HUES6 (cell line): ENCODE results near the gene NTM.

Source experiments
- H3K27ac ChIP-seq: 2 replicates; pipeline ENCODE4 v1.7.0; 2013; ENCODE audit warnings: low read depth, mild to moderate bottlenecking, low read length, inconsistent platforms
- H3K27me3 ChIP-seq: 2 replicates; pipeline ENCODE4 v1.6.1; 2013; ENCODE audit warnings: low read length; ENCODE audit not compliant: control insufficient read depth, insufficient read depth
- H3K36me3 ChIP-seq: 2 replicates; pipeline ENCODE4 v1.6.1; 2013; ENCODE audit warnings: low read length; ENCODE audit not compliant: control insufficient read depth, insufficient read depth
- H3K4me1 ChIP-seq: 2 replicates; pipeline ENCODE4 v1.6.1; 2013; ENCODE audit warnings: low read length; ENCODE audit not compliant: control insufficient read depth, insufficient read depth
- H3K4me3 ChIP-seq: 2 replicates; pipeline ENCODE4 v1.5.1; 2013; ENCODE audit warnings: low read depth, low read length
- H3K9ac ChIP-seq: one replicate; pipeline ENCODE4 v1.6.1; 2013; ENCODE audit warnings: mild to moderate bottlenecking, low read length
- H3K9me3 ChIP-seq: 2 replicates; pipeline ENCODE4 v1.6.1; 2013; ENCODE audit warnings: low read depth, low read length; ENCODE audit not compliant: control insufficient read depth, insufficient read depth

NTM gene

GRCh38 chr11:131393691-131394090 lies 23.3 kb downstream of the NTM start:
- Histone ChIP-seq H3K27me3 (no peaks in the 10 kb centered on the region), H3K27ac (no peak overlapping the region), H3K36me3 (no peaks in the 10 kb centered on the region)

GRCh38 chr11:131397675-131398074 lies 27.3 kb downstream of the NTM start:
- H3K36me3 ChIP-seq, result no peaks in the 10 kb centered on the region
- no peaks in the 10 kb centered on the region for H3K27me3 ChIP-seq
- H3K9me3 ChIP-seq, result no peaks in the 10 kb centered on the region
- H3K4me1 ChIP-seq, result peaks cover 8% of the 10 kb centered on the region; the same call in 1 of the 2 replicates
- no peak overlapping the region for H3K27ac ChIP-seq
- H3K9ac ChIP-seq, result no peak overlapping the region
- no peak overlapping the region for H3K4me3 ChIP-seq

More at GRCh38 chr11:131393691-131394090, 23.3 kb downstream of the NTM start:
- no peaks in the 10 kb centered on the region for H3K9me3 ChIP-seq
- no peak overlapping the region for H3K9ac ChIP-seq
- H3K4me3 ChIP-seq, result no peak overlapping the region
- peaks cover 8% of the 10 kb centered on the region; the same call in 1 of the 2 replicates for H3K4me1 ChIP-seq

GRCh38 chr11:131402040-131402439 lies 31.6 kb downstream of the NTM start:
- Histone ChIP-seq H3K36me3 (no peaks in the 10 kb centered on the region), H3K27me3 (no peaks in the 10 kb centered on the region), H3K9me3 (no peaks in the 10 kb centered on the region)

GRCh38 chr11:131404010-131404409 lies 33.6 kb downstream of the NTM start:
- Histone ChIP-seq H3K36me3 (no peaks in the 10 kb centered on the region), H3K27ac (no peak overlapping the region), H3K4me3 (no peak overlapping the region), H3K9me3 (no peaks in the 10 kb centered on the region), H3K27me3 (no peaks in the 10 kb centered on the region), H3K4me1 (peaks cover 3% of the 10 kb centered on the region; the same call in 1 of the 2 replicates), H3K9ac (no peak overlapping the region)

More at GRCh38 chr11:131402040-131402439, 31.6 kb downstream of the NTM start:
- Histone ChIP-seq H3K4me1 (no peaks in the 10 kb centered on the region), H3K9ac (no peak overlapping the region), H3K4me3 (no peak overlapping the region), H3K27ac (no peak overlapping the region)

- H3K9me3 ChIP-seq, result no peaks in the 10 kb centered on the region
- H3K4me3 ChIP-seq, result no peak overlapping the region
- H3K36me3 ChIP-seq, result no peaks in the 10 kb centered on the region
- no peak overlapping the region for H3K9ac ChIP-seq
- H3K27me3 ChIP-seq, result no peaks in the 10 kb centered on the region
- peaks cover 12% of the 10 kb centered on the region; the same call in 1 of the 2 replicates for H3K4me1 ChIP-seq
- no peak overlapping the region for H3K27ac ChIP-seq
These were observed 37.7 kb downstream of the NTM start for GRCh38 chr11:131408025-131408640.

- Histone ChIP-seq H3K27me3 (no peaks in the 10 kb centered on the region), H3K9me3 (no peaks in the 10 kb centered on the region), H3K9ac (no peak overlapping the region), H3K27ac (no peak overlapping the region), H3K4me1 (peaks cover 12% of the 10 kb centered on the region; the same call in 1 of the 2 replicates), H3K4me3 (no peak overlapping the region), H3K36me3 (no peaks in the 10 kb centered on the region)
These were observed 38.9 kb downstream of the NTM start for GRCh38 chr11:131409345-131409744.

GRCh38 chr11:131411636-131412035 lies 41.2 kb downstream of the NTM start:
- Histone ChIP-seq H3K27me3 (no peaks in the 10 kb centered on the region), H3K36me3 (no peaks in the 10 kb centered on the region), H3K4me3 (no peak overlapping the region), H3K9me3 (no peaks in the 10 kb centered on the region), H3K4me1 (peaks cover 12% of the 10 kb centered on the region; the same call in 1 of the 2 replicates), H3K27ac (no peak overlapping the region), H3K9ac (no peak overlapping the region)

- H3K9ac ChIP-seq, result no peak overlapping the region
These were observed 41.6 kb downstream of the NTM start for GRCh38 chr11:131412061-131412460.

GRCh38 chr11:131413217-131413616 lies 42.8 kb downstream of the NTM start:
- no peaks in the 10 kb centered on the region for H3K36me3 ChIP-seq
- H3K27me3 ChIP-seq, result no peaks in the 10 kb centered on the region
- H3K9ac ChIP-seq, result no peak overlapping the region
- no peak overlapping the region for H3K27ac ChIP-seq
- no peak overlapping the region for H3K4me3 ChIP-seq
- H3K9me3 ChIP-seq, result no peaks in the 10 kb centered on the region
- H3K4me1 ChIP-seq, result peaks cover 12% of the 10 kb centered on the region; the same call in 1 of the 2 replicates

More at GRCh38 chr11:131412061-131412460, 41.6 kb downstream of the NTM start:
- H3K4me3 ChIP-seq, result no peak overlapping the region
- no peaks in the 10 kb centered on the region for H3K36me3 ChIP-seq
- H3K27ac ChIP-seq, result no peak overlapping the region
- H3K9me3 ChIP-seq, result no peaks in the 10 kb centered on the region
- H3K4me1 ChIP-seq, result peaks cover 12% of the 10 kb centered on the region; the same call in 1 of the 2 replicates
- no peaks in the 10 kb centered on the region for H3K27me3 ChIP-seq

- Histone ChIP-seq H3K36me3 (no peaks in the 10 kb centered on the region), H3K9me3 (no peaks in the 10 kb centered on the region), H3K27me3 (no peaks in the 10 kb centered on the region), H3K27ac (no peak overlapping the region), H3K4me3 (no peak overlapping the region), H3K4me1 (no peaks in the 10 kb centered on the region), H3K9ac (no peak overlapping the region)
These were observed 47.8 kb downstream of the NTM start for GRCh38 chr11:131418189-131418588.

GRCh38 chr11:131421066-131421855 lies 50.8 kb downstream of the NTM start:
- Histone ChIP-seq H3K9ac (no peak overlapping the region), H3K4me1 (peaks cover 3% of the 10 kb centered on the region; the same call in 1 of the 2 replicates), H3K4me3 (no peak overlapping the region), H3K9me3 (no peaks in the 10 kb centered on the region), H3K27ac (no peak overlapping the region), H3K36me3 (no peaks in the 10 kb centered on the region), H3K27me3 (no peaks in the 10 kb centered on the region)
